ENCODE results near the gene SF3B3. TPM values are rescaled to one million over a fixed set of nuclear protein-coding genes. Genes with fewer than 3 reads are reported as not detected.

Gene SF3B3
- total and polyA plus RNA-seq, 10 of the 15 experiments (the other 5 are each of a cell fraction or from before 2014, with no cell fraction given), result 134 to 453 (median 215) TPM

GRCh38 chr16:70575376-70575775 lies 51.8 kb downstream of the SF3B3 start:
- ChIA-PET CTCF (interaction anchor here (0.5 to 1.4 kb wide), 2 partner anchors 10 kb away, joined by 3 to 4 read pairs; no protein-coding TSS in a partner anchor), SMC1A (ENCODE audit: uncharacterized antibody, unreplicated experiment) (no interaction called here), RAD21 (ENCODE audit: unreplicated experiment) (interaction anchor here (0.7 kb wide), 1 partner anchor 42 kb away, joined by 3 read pairs; no protein-coding TSS in a partner anchor), POLR2A (interaction anchor here (0.6 to 0.7 kb wide), 3 partner anchors 14 to 442 kb away, joined by 5 to 6 read pairs (median 6); no protein-coding TSS in a partner anchor)
- DNase-seq (ENCODE audit: low read depth, low spot score), result no peak
- no peak overlapping the region; the same call in 1 of the 2 replicates for H3K27ac ChIP-seq (ENCODE audit: control insufficient read depth, insufficient read depth)
- no peak for FAIRE-seq
- WGBS (ENCODE audit: insufficient coverage, insufficient replicate concordance, low lambda C conversion rate, missing lambda C conversion rate), result 63% methylated on average over 7 of the region's 7 CpGs
- intact Hi-C loops (cut with micrococcal nuclease; ENCODE audit: unreplicated experiment), result loop anchor here (5.0 kb wide), 1 partner anchor 77 kb away; no protein-coding TSS in a partner anchor
- H3K9me3 ChIP-seq (replicated peaks; ENCODE audit: control insufficient read depth, insufficient read depth, low read length), result no peaks in the 10 kb centered on the region
- in situ Hi-C loops (cut with MboI), result no loop called here
- no TSS peak for BruUV-seq (replicated peaks)
- no peaks in the 10 kb centered on the region for H3K27me3 ChIP-seq (replicated peaks in 1 of 2; ENCODE audit: control insufficient read depth in 2 of 2, insufficient read depth in 2 of 2, low read length in 1 of 2)
- no peak overlapping the region for H3K4me3 ChIP-seq
- peaks cover 13% of the 10 kb centered on the region for H3K4me1 ChIP-seq (ENCODE audit: control insufficient read depth, insufficient read depth, low read length)
- H3K9ac ChIP-seq (ENCODE audit: control insufficient read depth, insufficient read depth, low read length), result no peak overlapping the region
- no peaks in the 10 kb centered on the region for H3K79me2 ChIP-seq (ENCODE audit: control insufficient read depth, insufficient read depth, low read length)
- peak; percentile 12; the same call in 2 of the 3 replicates for ATAC-seq
- no peaks in the 10 kb centered on the region; the same call in 1 of the 2 replicates for H4K20me1 ChIP-seq (ENCODE audit: control insufficient read depth, insufficient read depth)
- H3K4me2 ChIP-seq (ENCODE audit: control insufficient read depth, insufficient read depth), result no peak overlapping the region
- H2AFZ ChIP-seq (ENCODE audit: control insufficient read depth, low read depth, low read length), result no peak overlapping the region
- TF ChIP-seq ZNF274 (IDR thresholded peaks at IDR 0.05; ENCODE audit: insufficient read depth, insufficient read length) (no peak), ZZZ3 (IDR thresholded peaks at IDR 0.05; ENCODE audit: control insufficient read depth, insufficient read length, low read depth) (no peak), SMAD5 (IDR thresholded peaks at IDR 0.05; ENCODE audit: low read depth) (0 out of 2 replicates have a peak, but pooled peaks have one; percentile 29), LARP7 (IDR thresholded peaks at IDR 0.05) (no peak), ZBTB40 (IDR thresholded peaks at IDR 0.05; ENCODE audit: borderline replicate concordance) (no peak), E2F4 (IDR thresholded peaks at IDR 0.05; ENCODE audit: low read depth, low read length) (no peak)
- H3K36me3 ChIP-seq (ENCODE audit: control insufficient read depth in 2 of 2, insufficient read depth in 2 of 2, low read length in 1 of 2), result peaks cover 27 to 33% of the 10 kb centered on the region in 2 experiments

Measured in GM12878 (cell line).